DND-41 (cell line): ENCODE data around the gene OR2A42.
"Not testable (repeated sequence)": the region's sequence is repeated elsewhere in the genome, so short reads cannot be mapped to it uniquely, and the experiment has no call there.

Experiments used
- ATAC-seq: fragments of 200-7000 bp; cut with Tn5 transposase; 3 replicates; pipeline ENCODE4 v1.9.1; 2021; ENCODE audit warnings: low read depth; ENCODE audit not compliant: insufficient read depth
- DNase-seq: peaks from one replicate; pipeline ENCODE4 v3.0.0-alpha.2; 2020
- H2AFZ ChIP-seq: 2 replicates; pipeline ENCODE4 v1.6.0; 2012; ENCODE audit warnings: low read depth, low read length
- H3K27ac ChIP-seq: 2 replicates; pipeline ENCODE4 v1.5.1; 2012; ENCODE audit warnings: low read length, inconsistent platforms
- H3K27me3 ChIP-seq: fragments of 200-600 bp; sonication (generic); 2 replicates; pipeline ENCODE4 v1.6.0; 2012; ENCODE audit warnings: low read length, mild to moderate bottlenecking, inconsistent platforms; ENCODE audit not compliant: insufficient read depth, poor library complexity
- H3K36me3 ChIP-seq: 2 replicates; pipeline ENCODE4 v1.5.1; 2012; ENCODE audit warnings: low read length, inconsistent platforms; ENCODE audit not compliant: insufficient read depth
- H3K4me1 ChIP-seq: 2 replicates; pipeline ENCODE4 v1.5.1; 2012; ENCODE audit warnings: mild to moderate bottlenecking, low read length; ENCODE audit not compliant: insufficient read depth
- H3K4me2 ChIP-seq: 2 replicates; pipeline ENCODE4 v1.6.0; 2012; ENCODE audit warnings: mild to moderate bottlenecking, moderate library complexity, low read length, inconsistent platforms; ENCODE audit not compliant: insufficient read depth
- H3K4me3 ChIP-seq, 2 experiments: fragments of 200-600 bp in 1 of 2; shearing (Covaris generic) in 1 of 2; 2 replicates each; pipeline ENCODE4 v1.5.1; 2012 to 2016; ENCODE audit warnings: inconsistent platforms in 2 of 2, low read length in 2 of 2, mild to moderate bottlenecking in 2 of 2, low read depth in 1 of 2, moderate library complexity in 1 of 2
- H3K79me2 ChIP-seq: 2 replicates; pipeline ENCODE4 v1.6.0; 2012; ENCODE audit warnings: low read length, inconsistent platforms; ENCODE audit not compliant: insufficient read depth
- H3K9ac ChIP-seq: 2 replicates; pipeline ENCODE4 v1.6.0; 2012; ENCODE audit warnings: low read depth, mild to moderate bottlenecking, inconsistent platforms, low read length, moderate library complexity
- H3K9me3 ChIP-seq: 2 replicates; pipeline ENCODE4 v1.5.1; 2012; ENCODE audit warnings: low read length, moderate library complexity, mild to moderate bottlenecking, inconsistent platforms; ENCODE audit not compliant: insufficient read depth, severe bottlenecking
- H4K20me1 ChIP-seq: 2 replicates; pipeline ENCODE4 v1.6.0; 2012; ENCODE audit warnings: low read length; ENCODE audit not compliant: insufficient read depth

The OR2A42 gene

DNA sequence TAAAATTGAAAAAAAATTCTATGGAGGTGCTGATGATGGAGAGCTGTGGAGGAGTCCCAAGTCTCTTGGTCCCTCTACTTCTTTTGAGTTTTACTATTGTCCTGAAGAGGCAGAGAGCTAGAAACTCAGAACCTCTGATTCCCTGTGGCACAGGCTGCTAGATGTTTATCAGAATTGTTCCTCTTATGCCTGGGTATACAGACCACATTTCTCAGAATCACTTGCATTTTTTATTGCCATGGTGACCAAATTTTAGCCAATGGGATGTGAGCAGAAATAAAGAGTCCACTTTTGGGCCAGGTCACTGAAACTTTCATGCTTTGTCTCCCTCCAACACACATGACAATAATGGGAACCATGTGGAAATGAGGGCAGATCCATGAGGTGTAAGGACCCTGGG is 15.7 kb downstream of the OR2A42 start:
- H3K4me1 ChIP-seq, H3K36me3 ChIP-seq, H3K9me3 ChIP-seq, ATAC-seq, H3K4me2 ChIP-seq, H3K27ac ChIP-seq, H3K79me2 ChIP-seq, H3K4me3 ChIP-seq, H3K27me3 ChIP-seq, DNase-seq, H3K9ac ChIP-seq, H2AFZ ChIP-seq, H4K20me1 ChIP-seq: not testable (repeated sequence)

GRCh38 chr7:144220531-144220930 is 18.9 kb downstream of the OR2A42 start:
- not testable (repeated sequence) for DNase-seq, ATAC-seq

GRCh38 chr7:144219149-144219548 is 20.3 kb downstream of the OR2A42 start:
- H2AFZ ChIP-seq, ATAC-seq, H3K9ac ChIP-seq: not testable (repeated sequence)

More at GRCh38 chr7:144220531-144220930, 18.9 kb downstream of the OR2A42 start:
- not testable (repeated sequence) for H3K9me3 ChIP-seq, H3K9ac ChIP-seq, H3K4me2 ChIP-seq, H3K36me3 ChIP-seq, H3K4me1 ChIP-seq, H3K79me2 ChIP-seq, H3K27ac ChIP-seq, H2AFZ ChIP-seq, H4K20me1 ChIP-seq, H3K4me3 ChIP-seq, H3K27me3 ChIP-seq

GRCh38 chr7:144218581-144218980 is 20.8 kb downstream of the OR2A42 start:
- H3K27me3 ChIP-seq, DNase-seq, H3K4me1 ChIP-seq, H2AFZ ChIP-seq, ATAC-seq, H3K9me3 ChIP-seq, H4K20me1 ChIP-seq, H3K4me2 ChIP-seq, H3K9ac ChIP-seq, H3K36me3 ChIP-seq, H3K27ac ChIP-seq, H3K79me2 ChIP-seq, H3K4me3 ChIP-seq: not testable (repeated sequence)

More at GRCh38 chr7:144219149-144219548, 20.3 kb downstream of the OR2A42 start:
- not testable (repeated sequence) for H3K27ac ChIP-seq, DNase-seq, H3K4me3 ChIP-seq, H3K36me3 ChIP-seq, H3K27me3 ChIP-seq, H3K4me2 ChIP-seq, H4K20me1 ChIP-seq, H3K9me3 ChIP-seq, H3K4me1 ChIP-seq, H3K79me2 ChIP-seq

DNA sequence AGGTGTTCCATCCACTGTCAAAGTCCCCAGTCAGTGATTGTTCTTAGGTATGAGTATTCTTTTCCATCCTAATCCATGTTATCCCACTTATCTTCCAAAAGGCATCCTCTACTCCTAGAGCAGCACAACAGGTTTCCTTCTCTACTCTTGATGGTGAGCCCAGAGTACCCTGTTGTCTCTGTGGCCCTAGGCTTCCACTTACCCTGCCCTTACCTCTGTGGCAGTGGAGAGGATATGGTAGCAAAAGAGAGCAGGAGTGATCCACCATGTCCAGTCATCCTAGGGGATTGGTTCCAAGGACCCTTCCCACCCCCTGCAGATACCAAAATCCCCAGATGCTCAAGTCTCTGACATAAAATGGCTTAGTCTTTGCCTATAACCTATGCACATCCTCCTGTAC is 22.2 kb downstream of the OR2A42 start:
- not testable (repeated sequence) for H3K4me3 ChIP-seq, H3K9ac ChIP-seq, H2AFZ ChIP-seq, H3K4me2 ChIP-seq, H3K36me3 ChIP-seq, H3K79me2 ChIP-seq, H4K20me1 ChIP-seq, H3K27me3 ChIP-seq, H3K27ac ChIP-seq, H3K9me3 ChIP-seq, H3K4me1 ChIP-seq, DNase-seq, ATAC-seq

- not testable (repeated sequence) for H3K9ac ChIP-seq, H3K4me1 ChIP-seq, H3K4me2 ChIP-seq, H4K20me1 ChIP-seq, DNase-seq, H3K27me3 ChIP-seq, H3K9me3 ChIP-seq, H3K79me2 ChIP-seq, H3K36me3 ChIP-seq, ATAC-seq, H3K27ac ChIP-seq, H2AFZ ChIP-seq, H3K4me3 ChIP-seq
Observed at GRCh38 chr7:144205306-144205705, 34.1 kb downstream of the OR2A42 start.

DNA sequence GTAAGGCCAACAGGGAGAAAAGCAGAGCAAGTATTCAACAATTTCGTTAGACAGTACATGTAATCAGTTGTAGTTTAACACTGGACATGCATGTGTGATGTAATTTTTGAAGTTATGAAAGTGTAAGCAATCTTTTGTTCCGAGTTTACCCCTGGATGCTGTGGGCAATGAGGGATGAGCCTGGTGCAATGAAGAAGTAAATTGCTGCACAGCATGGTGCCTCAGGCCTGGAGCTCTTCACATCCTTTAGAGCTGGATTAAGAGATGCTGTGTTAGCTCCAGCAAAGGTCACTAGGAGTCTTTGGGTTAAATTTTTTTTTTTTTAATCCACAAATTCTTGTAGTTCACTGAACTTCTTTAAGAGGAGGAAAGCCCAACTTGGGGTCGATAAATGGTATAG is 36.3 kb downstream of the OR2A42 start:
- not testable (repeated sequence) for H3K36me3 ChIP-seq, H3K27me3 ChIP-seq, H3K9me3 ChIP-seq, H3K27ac ChIP-seq, H3K79me2 ChIP-seq, H2AFZ ChIP-seq, H4K20me1 ChIP-seq, H3K9ac ChIP-seq, DNase-seq, H3K4me1 ChIP-seq, H3K4me3 ChIP-seq, H3K4me2 ChIP-seq, ATAC-seq

GRCh38 chr7:144201978-144202377 is 37.4 kb downstream of the OR2A42 start:
- not testable (repeated sequence) for DNase-seq, H3K27ac ChIP-seq, H2AFZ ChIP-seq, H3K27me3 ChIP-seq, H3K79me2 ChIP-seq, ATAC-seq, H3K9me3 ChIP-seq, H3K4me1 ChIP-seq, H4K20me1 ChIP-seq, H3K4me2 ChIP-seq, H3K4me3 ChIP-seq, H3K9ac ChIP-seq, H3K36me3 ChIP-seq
